Measurements from ENCODE around the gene STK16. TPM values are rescaled to one million over a fixed set of nuclear protein-coding genes. Genes with fewer than 3 reads are reported as not detected.

Gene STK16
- total and polyA plus RNA-seq, 2 of the 13 experiments (the other 11 are each of a cell fraction or from before 2014, with no cell fraction given), result 28.0 to 50.9 TPM

DNA sequence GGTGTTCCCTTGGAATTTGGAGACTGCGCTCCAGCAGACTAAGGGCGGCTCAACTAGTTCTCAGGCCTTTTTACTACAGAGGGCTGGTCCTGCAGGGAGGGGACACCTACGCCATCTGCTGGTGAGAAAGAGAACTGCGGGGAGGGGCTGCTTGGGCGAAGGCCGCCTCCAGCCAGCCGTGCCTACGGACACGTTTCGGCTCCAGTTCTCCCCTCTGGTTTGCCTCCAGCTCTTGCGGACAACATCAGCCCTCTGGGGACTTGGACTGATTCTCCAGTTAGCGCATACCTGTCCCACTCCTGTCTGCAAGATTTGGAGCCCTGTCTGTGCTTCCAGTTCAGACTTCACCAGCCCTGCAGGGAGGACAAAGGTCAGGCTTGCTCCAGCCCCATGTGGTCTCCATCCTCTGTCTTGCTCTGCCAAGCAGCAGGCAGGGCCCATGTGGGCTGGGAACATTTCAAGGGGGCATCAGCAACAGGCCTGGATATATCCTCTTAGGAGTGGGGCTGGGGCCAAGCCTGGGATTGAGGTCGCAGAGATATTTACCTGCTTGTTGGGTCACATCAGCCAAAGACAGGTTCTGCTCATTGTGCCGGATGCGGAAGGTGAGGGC, 53.6 kb downstream of the STK16 start (continued):
- TF ChIP-seq, protein P1, sequence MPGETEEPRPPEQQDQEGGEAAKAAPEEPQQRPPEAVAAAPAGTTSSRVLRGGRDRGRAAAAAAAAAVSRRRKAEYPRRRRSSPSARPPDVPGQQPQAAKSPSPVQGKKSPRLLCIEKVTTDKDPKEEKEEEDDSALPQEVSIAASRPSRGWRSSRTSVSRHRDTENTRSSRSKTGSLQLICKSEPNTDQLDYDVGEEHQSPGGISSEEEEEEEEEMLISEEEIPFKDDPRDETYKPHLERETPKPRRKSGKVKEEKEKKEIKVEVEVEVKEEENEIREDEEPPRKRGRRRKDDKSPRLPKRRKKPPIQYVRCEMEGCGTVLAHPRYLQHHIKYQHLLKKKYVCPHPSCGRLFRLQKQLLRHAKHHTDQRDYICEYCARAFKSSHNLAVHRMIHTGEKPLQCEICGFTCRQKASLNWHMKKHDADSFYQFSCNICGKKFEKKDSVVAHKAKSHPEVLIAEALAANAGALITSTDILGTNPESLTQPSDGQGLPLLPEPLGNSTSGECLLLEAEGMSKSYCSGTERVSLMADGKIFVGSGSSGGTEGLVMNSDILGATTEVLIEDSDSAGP (CRISPR knock-in tag; IDR thresholded peaks at IDR 0.05; ENCODE audit: borderline replicate concordance), result peak; percentile 65; the same call in 1 of the 2 replicates
- TF ChIP-seq SP140L (CRISPR knock-in tag; IDR thresholded peaks at IDR 0.05; ENCODE audit: borderline replicate concordance) (no peak; the same call in 1 of the 2 replicates), HOXA5 (CRISPR knock-in tag; IDR thresholded peaks at IDR 0.05) (no peak), PHF21A (CRISPR knock-in tag; IDR thresholded peaks at IDR 0.05) (peak; percentile 49; the same call in 1 of the 2 replicates), NFE2L2 (IDR thresholded peaks at IDR 0.05; ENCODE audit: low read length) (no peak), NFKB2 (CRISPR knock-in tag; IDR thresholded peaks at IDR 0.05; ENCODE audit: borderline replicate concordance) (0 out of 2 replicates have a peak, but pooled peaks have one; percentile 35), EEA1 (CRISPR knock-in tag; IDR thresholded peaks at IDR 0.05; ENCODE audit: borderline replicate concordance) (0 out of 2 replicates have a peak, but pooled peaks have one; percentile 48), MIER3 (CRISPR knock-in tag; IDR thresholded peaks at IDR 0.05; ENCODE audit: borderline replicate concordance) (no peak), SAP130 (CRISPR knock-in tag; IDR thresholded peaks at IDR 0.05; ENCODE audit: low read depth) (peak; percentile 60; the same call in 1 of the 2 replicates), SMC3 (IDR thresholded peaks at IDR 0.05; ENCODE audit: low read length) (peak; percentile 87)
- TF ChIP-seq, protein P2, sequence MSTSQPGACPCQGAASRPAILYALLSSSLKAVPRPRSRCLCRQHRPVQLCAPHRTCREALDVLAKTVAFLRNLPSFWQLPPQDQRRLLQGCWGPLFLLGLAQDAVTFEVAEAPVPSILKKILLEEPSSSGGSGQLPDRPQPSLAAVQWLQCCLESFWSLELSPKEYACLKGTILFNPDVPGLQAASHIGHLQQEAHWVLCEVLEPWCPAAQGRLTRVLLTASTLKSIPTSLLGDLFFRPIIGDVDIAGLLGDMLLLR (CRISPR knock-in tag; IDR thresholded peaks at IDR 0.05), result no peak
- TF ChIP-seq, protein P3, sequence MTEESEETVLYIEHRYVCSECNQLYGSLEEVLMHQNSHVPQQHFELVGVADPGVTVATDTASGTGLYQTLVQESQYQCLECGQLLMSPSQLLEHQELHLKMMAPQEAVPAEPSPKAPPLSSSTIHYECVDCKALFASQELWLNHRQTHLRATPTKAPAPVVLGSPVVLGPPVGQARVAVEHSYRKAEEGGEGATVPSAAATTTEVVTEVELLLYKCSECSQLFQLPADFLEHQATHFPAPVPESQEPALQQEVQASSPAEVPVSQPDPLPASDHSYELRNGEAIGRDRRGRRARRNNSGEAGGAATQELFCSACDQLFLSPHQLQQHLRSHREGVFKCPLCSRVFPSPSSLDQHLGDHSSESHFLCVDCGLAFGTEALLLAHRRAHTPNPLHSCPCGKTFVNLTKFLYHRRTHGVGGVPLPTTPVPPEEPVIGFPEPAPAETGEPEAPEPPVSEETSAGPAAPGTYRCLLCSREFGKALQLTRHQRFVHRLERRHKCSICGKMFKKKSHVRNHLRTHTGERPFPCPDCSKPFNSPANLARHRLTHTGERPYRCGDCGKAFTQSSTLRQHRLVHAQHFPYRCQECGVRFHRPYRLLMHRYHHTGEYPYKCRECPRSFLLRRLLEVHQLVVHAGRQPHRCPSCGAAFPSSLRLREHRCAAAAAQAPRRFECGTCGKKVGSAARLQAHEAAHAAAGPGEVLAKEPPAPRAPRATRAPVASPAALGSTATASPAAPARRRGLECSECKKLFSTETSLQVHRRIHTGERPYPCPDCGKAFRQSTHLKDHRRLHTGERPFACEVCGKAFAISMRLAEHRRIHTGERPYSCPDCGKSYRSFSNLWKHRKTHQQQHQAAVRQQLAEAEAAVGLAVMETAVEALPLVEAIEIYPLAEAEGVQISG (CRISPR knock-in tag; IDR thresholded peaks at IDR 0.05), result peak; percentile 28; the same call in 1 of the 2 replicates
- TF ChIP-seq, protein P4, sequence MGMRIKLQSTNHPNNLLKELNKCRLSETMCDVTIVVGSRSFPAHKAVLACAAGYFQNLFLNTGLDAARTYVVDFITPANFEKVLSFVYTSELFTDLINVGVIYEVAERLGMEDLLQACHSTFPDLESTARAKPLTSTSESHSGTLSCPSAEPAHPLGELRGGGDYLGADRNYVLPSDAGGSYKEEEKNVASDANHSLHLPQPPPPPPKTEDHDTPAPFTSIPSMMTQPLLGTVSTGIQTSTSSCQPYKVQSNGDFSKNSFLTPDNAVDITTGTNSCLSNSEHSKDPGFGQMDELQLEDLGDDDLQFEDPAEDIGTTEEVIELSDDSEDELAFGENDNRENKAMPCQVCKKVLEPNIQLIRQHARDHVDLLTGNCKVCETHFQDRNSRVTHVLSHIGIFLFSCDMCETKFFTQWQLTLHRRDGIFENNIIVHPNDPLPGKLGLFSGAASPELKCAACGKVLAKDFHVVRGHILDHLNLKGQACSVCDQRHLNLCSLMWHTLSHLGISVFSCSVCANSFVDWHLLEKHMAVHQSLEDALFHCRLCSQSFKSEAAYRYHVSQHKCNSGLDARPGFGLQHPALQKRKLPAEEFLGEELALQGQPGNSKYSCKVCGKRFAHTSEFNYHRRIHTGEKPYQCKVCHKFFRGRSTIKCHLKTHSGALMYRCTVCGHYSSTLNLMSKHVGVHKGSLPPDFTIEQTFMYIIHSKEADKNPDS (CRISPR knock-in tag; IDR thresholded peaks at IDR 0.05), result no peak
- TF ChIP-seq, protein P5, sequence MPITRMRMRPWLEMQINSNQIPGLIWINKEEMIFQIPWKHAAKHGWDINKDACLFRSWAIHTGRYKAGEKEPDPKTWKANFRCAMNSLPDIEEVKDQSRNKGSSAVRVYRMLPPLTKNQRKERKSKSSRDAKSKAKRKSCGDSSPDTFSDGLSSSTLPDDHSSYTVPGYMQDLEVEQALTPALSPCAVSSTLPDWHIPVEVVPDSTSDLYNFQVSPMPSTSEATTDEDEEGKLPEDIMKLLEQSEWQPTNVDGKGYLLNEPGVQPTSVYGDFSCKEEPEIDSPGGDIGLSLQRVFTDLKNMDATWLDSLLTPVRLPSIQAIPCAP (CRISPR knock-in tag; IDR thresholded peaks at IDR 0.05; ENCODE audit: low read depth), result no peak
- TF ChIP-seq, protein P6, sequence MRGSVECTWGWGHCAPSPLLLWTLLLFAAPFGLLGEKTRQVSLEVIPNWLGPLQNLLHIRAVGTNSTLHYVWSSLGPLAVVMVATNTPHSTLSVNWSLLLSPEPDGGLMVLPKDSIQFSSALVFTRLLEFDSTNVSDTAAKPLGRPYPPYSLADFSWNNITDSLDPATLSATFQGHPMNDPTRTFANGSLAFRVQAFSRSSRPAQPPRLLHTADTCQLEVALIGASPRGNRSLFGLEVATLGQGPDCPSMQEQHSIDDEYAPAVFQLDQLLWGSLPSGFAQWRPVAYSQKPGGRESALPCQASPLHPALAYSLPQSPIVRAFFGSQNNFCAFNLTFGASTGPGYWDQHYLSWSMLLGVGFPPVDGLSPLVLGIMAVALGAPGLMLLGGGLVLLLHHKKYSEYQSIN (CRISPR knock-in tag; IDR thresholded peaks at IDR 0.05; ENCODE audit: borderline replicate concordance), result no peak
- TF ChIP-seq, protein P7, sequence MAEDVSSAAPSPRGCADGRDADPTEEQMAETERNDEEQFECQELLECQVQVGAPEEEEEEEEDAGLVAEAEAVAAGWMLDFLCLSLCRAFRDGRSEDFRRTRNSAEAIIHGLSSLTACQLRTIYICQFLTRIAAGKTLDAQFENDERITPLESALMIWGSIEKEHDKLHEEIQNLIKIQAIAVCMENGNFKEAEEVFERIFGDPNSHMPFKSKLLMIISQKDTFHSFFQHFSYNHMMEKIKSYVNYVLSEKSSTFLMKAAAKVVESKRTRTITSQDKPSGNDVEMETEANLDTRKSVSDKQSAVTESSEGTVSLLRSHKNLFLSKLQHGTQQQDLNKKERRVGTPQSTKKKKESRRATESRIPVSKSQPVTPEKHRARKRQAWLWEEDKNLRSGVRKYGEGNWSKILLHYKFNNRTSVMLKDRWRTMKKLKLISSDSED (CRISPR knock-in tag; IDR thresholded peaks at IDR 0.05), result no peak
- TF ChIP-seq, protein P8, sequence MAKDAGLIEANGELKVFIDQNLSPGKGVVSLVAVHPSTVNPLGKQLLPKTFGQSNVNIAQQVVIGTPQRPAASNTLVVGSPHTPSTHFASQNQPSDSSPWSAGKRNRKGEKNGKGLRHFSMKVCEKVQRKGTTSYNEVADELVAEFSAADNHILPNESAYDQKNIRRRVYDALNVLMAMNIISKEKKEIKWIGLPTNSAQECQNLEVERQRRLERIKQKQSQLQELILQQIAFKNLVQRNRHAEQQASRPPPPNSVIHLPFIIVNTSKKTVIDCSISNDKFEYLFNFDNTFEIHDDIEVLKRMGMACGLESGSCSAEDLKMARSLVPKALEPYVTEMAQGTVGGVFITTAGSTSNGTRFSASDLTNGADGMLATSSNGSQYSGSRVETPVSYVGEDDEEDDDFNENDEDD (CRISPR knock-in tag; IDR thresholded peaks at IDR 0.05; ENCODE audit: borderline replicate concordance), result no peak
